Activated B cell treated with CpG ODN at 0.5 μM for 24 hours (primary cell): ENCODE results near the gene DNAI7. TPM values are rescaled to one million over a fixed set of nuclear protein-coding genes. Genes with fewer than 3 reads are reported as not detected.
A peak's percentile ranks its signal among the peaks of the same experiment; 100 is the strongest.

Experiments used
- ATAC-seq: fragments of 200-7000 bp; cut with Tn5 transposase; one replicate; pipeline ENCODE4 v1.10.0; 2021; ENCODE audit warnings: low read depth, mild to moderate bottlenecking, moderate library complexity
- CTCF ChIA-PET: fragments of 350-600 bp; sonication (Branson Sonifier 250); formaldehyde crosslinking; loops from one replicate; lab custom pipeline; 2021; ENCODE audit warnings: antibody characterized with exemption; lab: Charles Lee
- POLR2A ChIA-PET: fragments of 350-600 bp; sonication (Branson Sonifier 250); formaldehyde crosslinking; loops from one replicate; lab custom pipeline; 2021; ENCODE audit warnings: antibody characterized with exemption; lab: Charles Lee
- DNase-seq: peaks from one replicate; pipeline ENCODE4 v3.0.0; 2022
- H3K27ac Mint-ChIP-seq: one replicate; pipeline ENCODE4 v1.8.0; 2020; ENCODE audit warnings: mixed read lengths
- H3K27me3 Mint-ChIP-seq: one replicate; pipeline ENCODE4 v1.8.0; 2021; ENCODE audit warnings: mixed read lengths
- H3K36me3 Mint-ChIP-seq: one replicate; pipeline ENCODE4 v1.8.0; 2021; ENCODE audit warnings: low read depth, mixed read lengths
- H3K4me1 Mint-ChIP-seq: one replicate; pipeline ENCODE4 v1.8.0; 2021; ENCODE audit warnings: mixed read lengths
- H3K4me3 Mint-ChIP-seq: one replicate; pipeline ENCODE4 v1.8.0; 2020; ENCODE audit warnings: mild to moderate bottlenecking, mixed read lengths
- H3K9me3 Mint-ChIP-seq: one replicate; pipeline ENCODE4 v1.8.0; 2020; ENCODE audit warnings: mixed read lengths
- CTCF ChIP-seq: fragments of 200-600 bp; IDR thresholded peaks from one replicate; pipeline ENCODE4 v1.8.0; 2022; ENCODE audit warnings: antibody characterized with exemption, mild to moderate bottlenecking
- intact Hi-C: fragments of 100-400 bp; cut with micrococcal nuclease; formaldehyde crosslinking; loops from one replicate; pipeline ENCODE4 v1.15.1; 2024
- total RNA-seq: library from RNA; stranded (reverse); gene quantifications from 2 replicates; pipeline ENCODE4 v1.2.3, GENCODE V29; 2022

The DNAI7 gene
- total RNA-seq, 1 donor from 2014 or later: 0.27 TPM

DNA sequence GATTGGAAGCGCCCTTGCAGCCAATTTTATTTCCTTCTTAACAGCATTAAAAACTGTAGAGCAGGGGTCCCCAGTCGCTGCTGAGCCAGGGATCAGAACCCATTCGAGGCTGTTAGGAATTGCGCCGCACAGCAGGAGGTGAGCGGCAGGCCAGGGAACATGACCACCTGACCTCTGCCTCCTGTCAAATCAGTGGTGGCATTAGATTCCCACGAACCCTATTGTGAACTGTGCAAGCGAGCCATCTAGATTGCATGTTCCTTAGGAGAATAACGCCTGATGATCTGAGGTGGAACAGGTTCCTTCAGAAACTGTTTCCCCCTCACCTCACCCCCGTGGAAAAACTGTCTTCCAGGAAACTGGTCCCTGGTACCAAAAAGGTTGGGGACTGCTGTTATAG, 107.4 kb downstream of the DNAI7 start:
- H3K4me1 Mint-ChIP-seq: peaks cover 42% of the 10 kb centered on the region
- H3K4me3 Mint-ChIP-seq: no peak overlapping the region
- POLR2A ChIA-PET: interaction anchor here (1.5 kb wide), 1 partner anchor 35 kb away, joined by 3 read pairs; a partner anchor contains a TSS
- ATAC-seq (no peak), DNase-seq (no peak)
- no peak for TF ChIP-seq CTCF
- H3K27me3 Mint-ChIP-seq: no peaks in the 10 kb centered on the region
- peaks cover 86% of the 10 kb centered on the region for H3K36me3 Mint-ChIP-seq
- peak overlapping the region; percentile 74 for H3K27ac Mint-ChIP-seq
- H3K9me3 Mint-ChIP-seq: no peaks in the 10 kb centered on the region
- intact Hi-C loops: no loop called here
- CTCF ChIA-PET: no interaction called here

GRCh38 chr12:25084816-25085215, 110.1 kb downstream of the DNAI7 start:
- no peaks in the 10 kb centered on the region for H3K27me3 Mint-ChIP-seq
- H3K27ac Mint-ChIP-seq: no peak overlapping the region
- no peak for DNase-seq
- H3K9me3 Mint-ChIP-seq: no peaks in the 10 kb centered on the region
- ATAC-seq: no peak
- peaks cover 86% of the 10 kb centered on the region for H3K36me3 Mint-ChIP-seq
- intact Hi-C loops: no loop called here
- ChIA-PET POLR2A (interaction anchor here (1.0 kb wide), 1 partner anchor 33 kb away, joined by 3 read pairs; no protein-coding TSS in a partner anchor), CTCF (interaction anchor here (0.9 to 1.1 kb wide), 2 partner anchors 17 to 45 kb away, joined by 3 read pairs; no protein-coding TSS in a partner anchor)
- TF ChIP-seq CTCF: no peak
- no peak overlapping the region for H3K4me3 Mint-ChIP-seq
- H3K4me1 Mint-ChIP-seq: peaks cover 30% of the 10 kb centered on the region

DNA sequence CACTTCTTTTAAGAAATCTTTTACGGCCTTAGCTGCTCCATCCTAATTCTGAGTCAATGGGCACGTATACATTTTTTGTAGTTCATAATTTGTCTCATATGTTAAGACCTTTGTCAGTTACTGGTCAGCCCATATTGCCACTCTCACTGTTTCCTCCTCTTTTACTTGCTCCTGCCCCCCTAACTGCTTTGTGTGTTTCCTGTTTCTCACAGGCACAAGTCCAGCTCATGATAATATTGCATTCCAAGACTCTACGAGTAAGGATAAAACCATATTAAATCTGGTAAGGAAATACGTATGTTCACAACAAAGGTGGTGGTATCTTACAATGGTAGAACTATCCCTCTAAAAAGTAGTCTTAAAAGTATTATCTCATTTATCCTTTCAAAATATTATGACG, 111.7 kb downstream of the DNAI7 start:
- ChIA-PET CTCF (no interaction called here), POLR2A (interaction anchor here (0.9 kb wide), 1 partner anchor 87 kb away, joined by 3 read pairs; no protein-coding TSS in a partner anchor)
- H3K36me3 Mint-ChIP-seq: peaks cover 88% of the 10 kb centered on the region

DNA sequence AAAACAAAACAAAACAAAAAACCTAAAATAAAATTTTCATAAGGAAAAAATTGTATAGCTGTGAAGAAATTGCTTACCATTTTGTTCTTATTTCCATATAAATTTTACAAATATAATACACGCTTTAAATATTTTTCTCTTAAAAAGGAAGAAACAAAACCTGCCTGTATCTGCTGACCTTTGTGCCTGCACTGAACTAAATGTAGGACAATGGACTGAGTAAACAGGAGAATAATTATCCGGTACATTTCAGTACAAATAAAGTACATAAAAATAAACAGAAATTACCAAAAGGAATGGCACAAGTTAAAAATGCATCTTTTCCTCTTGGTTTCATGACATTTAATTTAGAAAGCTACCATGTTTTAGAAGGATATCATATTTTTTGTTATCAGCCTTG, 112.3 kb downstream of the DNAI7 start:
- ATAC-seq: no peak
- H3K9me3 Mint-ChIP-seq: no peaks in the 10 kb centered on the region
- intact Hi-C loops: no loop called here
- no peaks in the 10 kb centered on the region for H3K27me3 Mint-ChIP-seq
- peaks cover 88% of the 10 kb centered on the region for H3K36me3 Mint-ChIP-seq
- POLR2A ChIA-PET: interaction anchor here (0.9 kb wide), 1 partner anchor 86 kb away, joined by 3 read pairs; no protein-coding TSS in a partner anchor
- CTCF ChIA-PET: no interaction called here
- H3K4me3 Mint-ChIP-seq: no peak overlapping the region
- H3K27ac Mint-ChIP-seq: no peak overlapping the region
- peaks cover 15% of the 10 kb centered on the region for H3K4me1 Mint-ChIP-seq
- no peak for DNase-seq
- TF ChIP-seq CTCF: no peak

More for the DNA sequence above, 111.7 kb downstream of the DNAI7 start:
- DNase-seq: no peak
- no peak for TF ChIP-seq CTCF
- no peaks in the 10 kb centered on the region for H3K9me3 Mint-ChIP-seq
- peaks cover 18% of the 10 kb centered on the region for H3K4me1 Mint-ChIP-seq
- intact Hi-C loops: no loop called here
- no peaks in the 10 kb centered on the region for H3K27me3 Mint-ChIP-seq
- H3K27ac Mint-ChIP-seq: no peak overlapping the region
- no peak overlapping the region for H3K4me3 Mint-ChIP-seq
- ATAC-seq: no peak

DNA sequence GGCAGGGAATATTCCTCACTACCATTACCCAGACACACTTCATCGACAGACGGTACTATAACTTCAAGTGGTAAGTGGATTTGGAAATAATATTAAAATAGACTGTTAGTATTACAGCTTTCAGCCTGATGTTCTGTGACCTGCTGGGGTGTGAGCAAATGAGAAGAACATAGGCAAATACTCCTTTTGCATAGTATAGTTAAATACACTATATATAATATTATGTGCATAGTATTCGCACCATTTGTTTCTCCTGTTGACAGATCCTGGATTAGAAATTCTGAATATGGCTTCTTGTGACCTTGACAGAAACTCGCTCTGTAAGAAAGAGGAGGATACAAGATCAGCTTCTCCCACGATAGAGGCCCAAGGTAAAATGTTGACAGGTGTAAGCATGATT, 115.6 kb downstream of the DNAI7 start:
- ChIA-PET CTCF (interaction anchor here (1.0 kb wide), 1 partner anchor 87 kb away, joined by 3 read pairs; no protein-coding TSS in a partner anchor), POLR2A (interaction anchor here (0.5 kb wide), 1 partner anchor 17 kb away, joined by 3 read pairs; no protein-coding TSS in a partner anchor)
- no peaks in the 10 kb centered on the region for H3K9me3 Mint-ChIP-seq
- intact Hi-C loops: no loop called here
- peaks cover 81% of the 10 kb centered on the region for H3K36me3 Mint-ChIP-seq
- DNase-seq (no peak), ATAC-seq (no peak)
- H3K27ac Mint-ChIP-seq: no peak overlapping the region
- no peak for TF ChIP-seq CTCF
- H3K4me1 Mint-ChIP-seq: peaks cover 26% of the 10 kb centered on the region
- no peaks in the 10 kb centered on the region for H3K27me3 Mint-ChIP-seq
- H3K4me3 Mint-ChIP-seq: no peak overlapping the region
